IPS-18a (cell line): ENCODE data around the gene SLC2A1.

Experiments used
- H3K27ac ChIP-seq: one replicate; pipeline ENCODE4 v1.5.1; 2013; ENCODE audit warnings: low read length
- H3K27me3 ChIP-seq: one replicate; pipeline ENCODE4 v1.6.1; 2013; ENCODE audit warnings: mild to moderate bottlenecking, low read length; ENCODE audit not compliant: control insufficient read depth, insufficient read depth
- H3K36me3 ChIP-seq: one replicate; pipeline ENCODE4 v1.6.1; 2013; ENCODE audit warnings: low read depth, low read length; ENCODE audit not compliant: control insufficient read depth
- H3K4me1 ChIP-seq: one replicate; pipeline ENCODE4 v1.6.1; 2013; ENCODE audit warnings: low read depth, low read length; ENCODE audit not compliant: control insufficient read depth
- H3K4me3 ChIP-seq: one replicate; pipeline ENCODE4 v1.5.1; 2013; ENCODE audit warnings: low read length
- H3K9ac ChIP-seq: one replicate; pipeline ENCODE4 v1.6.1; 2013; ENCODE audit warnings: mild to moderate bottlenecking, low read length, moderate library complexity
- H3K9me3 ChIP-seq: one replicate; pipeline ENCODE4 v1.6.1; 2013; ENCODE audit warnings: low read depth, low read length; ENCODE audit not compliant: control insufficient read depth

Gene SLC2A1

GRCh38 chr1:42996384-42996970 is 37.8 kb upstream of the SLC2A1 start:
- no peaks in the 10 kb centered on the region for H3K9me3 ChIP-seq
- no peak overlapping the region for H3K27ac ChIP-seq
- no peak overlapping the region for H3K9ac ChIP-seq
- H3K36me3 ChIP-seq, result no peaks in the 10 kb centered on the region
- H3K27me3 ChIP-seq, result no peaks in the 10 kb centered on the region
- no peak overlapping the region for H3K4me3 ChIP-seq
- peaks cover 6% of the 10 kb centered on the region for H3K4me1 ChIP-seq

- Histone ChIP-seq H3K9me3 (no peaks in the 10 kb centered on the region), H3K9ac (no peak overlapping the region), H3K27ac (no peak overlapping the region), H3K36me3 (no peaks in the 10 kb centered on the region), H3K4me1 (peaks cover 6% of the 10 kb centered on the region), H3K4me3 (no peak overlapping the region), H3K27me3 (no peaks in the 10 kb centered on the region)
These were observed 35.0 kb upstream of the SLC2A1 start for GRCh38 chr1:42993502-42994136.

- H3K27ac ChIP-seq, result no peak overlapping the region
- no peak overlapping the region for H3K9ac ChIP-seq
- H3K4me1 ChIP-seq, result peaks cover 6% of the 10 kb centered on the region
These were observed 33.4 kb upstream of the SLC2A1 start for GRCh38 chr1:42992054-42992571.

GRCh38 chr1:42990757-42991346 is 32.2 kb upstream of the SLC2A1 start:
- Histone ChIP-seq H3K27ac (no peak overlapping the region), H3K9me3 (no peaks in the 10 kb centered on the region), H3K4me3 (no peak overlapping the region), H3K9ac (no peak overlapping the region), H3K4me1 (no peaks in the 10 kb centered on the region), H3K27me3 (no peaks in the 10 kb centered on the region), H3K36me3 (no peaks in the 10 kb centered on the region)

More at GRCh38 chr1:42992054-42992571, 33.4 kb upstream of the SLC2A1 start:
- no peak overlapping the region for H3K4me3 ChIP-seq
- no peaks in the 10 kb centered on the region for H3K27me3 ChIP-seq
- H3K36me3 ChIP-seq, result no peaks in the 10 kb centered on the region
- no peaks in the 10 kb centered on the region for H3K9me3 ChIP-seq

- no peak overlapping the region for H3K4me3 ChIP-seq
- H3K9ac ChIP-seq, result no peak overlapping the region
- no peaks in the 10 kb centered on the region for H3K27me3 ChIP-seq
- H3K9me3 ChIP-seq, result no peaks in the 10 kb centered on the region
- peaks cover 5% of the 10 kb centered on the region for H3K4me1 ChIP-seq
- no peak overlapping the region for H3K27ac ChIP-seq
- H3K36me3 ChIP-seq, result peaks cover 8% of the 10 kb centered on the region
These were observed 25.0 kb upstream of the SLC2A1 start for GRCh38 chr1:42983693-42984092.

- Histone ChIP-seq H3K36me3 (peaks cover 8% of the 10 kb centered on the region), H3K4me3 (no peak overlapping the region), H3K27ac (no peak overlapping the region), H3K9ac (no peak overlapping the region), H3K9me3 (no peaks in the 10 kb centered on the region), H3K27me3 (no peaks in the 10 kb centered on the region), H3K4me1 (peaks cover 9% of the 10 kb centered on the region)
These were observed 24.6 kb upstream of the SLC2A1 start for GRCh38 chr1:42983253-42983652.

GRCh38 chr1:42982641-42983040 is 24.0 kb upstream of the SLC2A1 start:
- Histone ChIP-seq H3K27ac (no peak overlapping the region), H3K9ac (no peak overlapping the region), H3K27me3 (no peaks in the 10 kb centered on the region), H3K9me3 (no peaks in the 10 kb centered on the region), H3K4me1 (peaks cover 13% of the 10 kb centered on the region), H3K4me3 (no peak overlapping the region), H3K36me3 (peaks cover 8% of the 10 kb centered on the region)

- Histone ChIP-seq H3K4me3 (no peak overlapping the region), H3K27me3 (no peaks in the 10 kb centered on the region), H3K9ac (no peak overlapping the region), H3K36me3 (peaks cover 8% of the 10 kb centered on the region), H3K27ac (no peak overlapping the region), H3K9me3 (no peaks in the 10 kb centered on the region), H3K4me1 (peaks cover 13% of the 10 kb centered on the region)
These were observed 23.2 kb upstream of the SLC2A1 start for GRCh38 chr1:42981871-42982270.

- Histone ChIP-seq H3K9me3 (no peaks in the 10 kb centered on the region), H3K9ac (no peak overlapping the region), H3K27ac (no peak overlapping the region), H3K27me3 (no peaks in the 10 kb centered on the region), H3K4me1 (peaks cover 15% of the 10 kb centered on the region), H3K4me3 (no peak overlapping the region), H3K36me3 (peaks cover 8% of the 10 kb centered on the region)
These were observed 22.7 kb upstream of the SLC2A1 start for GRCh38 chr1:42981255-42981805.

GRCh38 chr1:42979896-42980800 is 21.5 kb upstream of the SLC2A1 start:
- Histone ChIP-seq H3K4me3 (no peak overlapping the region), H3K27me3 (no peaks in the 10 kb centered on the region), H3K36me3 (peaks cover 8% of the 10 kb centered on the region)

GRCh38 chr1:42979036-42979430 is 20.4 kb upstream of the SLC2A1 start:
- no peaks in the 10 kb centered on the region for H3K9me3 ChIP-seq
- no peak overlapping the region for H3K27ac ChIP-seq

More at GRCh38 chr1:42979896-42980800, 21.5 kb upstream of the SLC2A1 start:
- Histone ChIP-seq H3K27ac (no peak overlapping the region), H3K9ac (no peak overlapping the region), H3K4me1 (peaks cover 17% of the 10 kb centered on the region), H3K9me3 (no peaks in the 10 kb centered on the region)

More at GRCh38 chr1:42979036-42979430, 20.4 kb upstream of the SLC2A1 start:
- peaks cover 17% of the 10 kb centered on the region for H3K4me1 ChIP-seq
- H3K27me3 ChIP-seq, result no peaks in the 10 kb centered on the region
- no peak overlapping the region for H3K4me3 ChIP-seq
- H3K9ac ChIP-seq, result no peak overlapping the region
- H3K36me3 ChIP-seq, result peaks cover 8% of the 10 kb centered on the region
